ENCODE data around the gene SNTB2.

Gene SNTB2

DNA sequence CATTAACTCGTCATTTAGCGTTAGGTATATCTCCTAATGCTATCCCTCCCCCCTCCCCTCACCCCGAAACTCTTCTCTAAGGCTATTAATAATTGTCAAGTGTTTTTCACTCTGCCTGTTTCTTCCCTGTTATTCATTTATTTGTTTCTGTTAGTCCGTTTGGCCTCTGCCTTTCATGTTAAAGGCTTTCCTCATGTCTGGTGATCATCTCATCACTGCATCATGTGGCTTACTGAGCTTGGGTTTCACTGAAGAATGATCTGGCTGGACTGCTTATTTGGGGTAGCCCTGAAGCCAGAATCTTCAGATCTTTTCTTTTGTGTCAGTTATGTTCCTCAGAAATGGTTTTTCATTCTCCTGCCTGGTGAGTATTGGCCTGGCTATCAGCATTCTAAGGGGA, 45.0 kb upstream of the SNTB2 start:
- TF ChIP-seq, protein P1, sequence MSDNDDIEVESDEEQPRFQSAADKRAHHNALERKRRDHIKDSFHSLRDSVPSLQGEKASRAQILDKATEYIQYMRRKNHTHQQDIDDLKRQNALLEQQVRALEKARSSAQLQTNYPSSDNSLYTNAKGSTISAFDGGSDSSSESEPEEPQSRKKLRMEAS (IDR thresholded peaks at IDR 0.05), result no peak
- TF ChIP-seq EP300 (IDR thresholded peaks at IDR 0.05; ENCODE audit: borderline replicate concordance) (no peak), RAD21 (IDR thresholded peaks at IDR 0.05; ENCODE audit: low read depth) (no peak), CREB1 (IDR thresholded peaks at IDR 0.05; ENCODE audit: low read depth) (no peak), ZBTB7A (IDR thresholded peaks at IDR 0.05; ENCODE audit: low read depth) (no peak), FOXM1 (IDR thresholded peaks at IDR 0.05; ENCODE audit: borderline replicate concordance, low read depth) (no peak), TAF1 (IDR thresholded peaks at IDR 0.05; ENCODE audit: low read depth) (no peak), TCF12 (IDR thresholded peaks at IDR 0.05; ENCODE audit: low read depth) (no peak), YY1 (IDR thresholded peaks at IDR 0.05; ENCODE audit: low read depth) (no peak), EGR1 (IDR thresholded peaks at IDR 0.05) (no peak), NFIC (IDR thresholded peaks at IDR 0.05) (no peak), TEAD4 (IDR thresholded peaks at IDR 0.05) (no peak), CEBPB (IDR thresholded peaks at IDR 0.05) (no peak)
- TF ChIP-seq, protein P2, sequence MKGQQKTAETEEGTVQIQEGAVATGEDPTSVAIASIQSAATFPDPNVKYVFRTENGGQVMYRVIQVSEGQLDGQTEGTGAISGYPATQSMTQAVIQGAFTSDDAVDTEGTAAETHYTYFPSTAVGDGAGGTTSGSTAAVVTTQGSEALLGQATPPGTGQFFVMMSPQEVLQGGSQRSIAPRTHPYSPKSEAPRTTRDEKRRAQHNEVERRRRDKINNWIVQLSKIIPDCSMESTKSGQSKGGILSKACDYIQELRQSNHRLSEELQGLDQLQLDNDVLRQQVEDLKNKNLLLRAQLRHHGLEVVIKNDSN (IDR thresholded peaks at IDR 0.05), result no peak
- TF ChIP-seq, protein P3, sequence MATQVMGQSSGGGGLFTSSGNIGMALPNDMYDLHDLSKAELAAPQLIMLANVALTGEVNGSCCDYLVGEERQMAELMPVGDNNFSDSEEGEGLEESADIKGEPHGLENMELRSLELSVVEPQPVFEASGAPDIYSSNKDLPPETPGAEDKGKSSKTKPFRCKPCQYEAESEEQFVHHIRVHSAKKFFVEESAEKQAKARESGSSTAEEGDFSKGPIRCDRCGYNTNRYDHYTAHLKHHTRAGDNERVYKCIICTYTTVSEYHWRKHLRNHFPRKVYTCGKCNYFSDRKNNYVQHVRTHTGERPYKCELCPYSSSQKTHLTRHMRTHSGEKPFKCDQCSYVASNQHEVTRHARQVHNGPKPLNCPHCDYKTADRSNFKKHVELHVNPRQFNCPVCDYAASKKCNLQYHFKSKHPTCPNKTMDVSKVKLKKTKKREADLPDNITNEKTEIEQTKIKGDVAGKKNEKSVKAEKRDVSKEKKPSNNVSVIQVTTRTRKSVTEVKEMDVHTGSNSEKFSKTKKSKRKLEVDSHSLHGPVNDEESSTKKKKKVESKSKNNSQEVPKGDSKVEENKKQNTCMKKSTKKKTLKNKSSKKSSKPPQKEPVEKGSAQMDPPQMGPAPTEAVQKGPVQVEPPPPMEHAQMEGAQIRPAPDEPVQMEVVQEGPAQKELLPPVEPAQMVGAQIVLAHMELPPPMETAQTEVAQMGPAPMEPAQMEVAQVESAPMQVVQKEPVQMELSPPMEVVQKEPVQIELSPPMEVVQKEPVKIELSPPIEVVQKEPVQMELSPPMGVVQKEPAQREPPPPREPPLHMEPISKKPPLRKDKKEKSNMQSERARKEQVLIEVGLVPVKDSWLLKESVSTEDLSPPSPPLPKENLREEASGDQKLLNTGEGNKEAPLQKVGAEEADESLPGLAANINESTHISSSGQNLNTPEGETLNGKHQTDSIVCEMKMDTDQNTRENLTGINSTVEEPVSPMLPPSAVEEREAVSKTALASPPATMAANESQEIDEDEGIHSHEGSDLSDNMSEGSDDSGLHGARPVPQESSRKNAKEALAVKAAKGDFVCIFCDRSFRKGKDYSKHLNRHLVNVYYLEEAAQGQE (IDR thresholded peaks at IDR 0.05; ENCODE audit: low read depth), result no peak

DNA sequence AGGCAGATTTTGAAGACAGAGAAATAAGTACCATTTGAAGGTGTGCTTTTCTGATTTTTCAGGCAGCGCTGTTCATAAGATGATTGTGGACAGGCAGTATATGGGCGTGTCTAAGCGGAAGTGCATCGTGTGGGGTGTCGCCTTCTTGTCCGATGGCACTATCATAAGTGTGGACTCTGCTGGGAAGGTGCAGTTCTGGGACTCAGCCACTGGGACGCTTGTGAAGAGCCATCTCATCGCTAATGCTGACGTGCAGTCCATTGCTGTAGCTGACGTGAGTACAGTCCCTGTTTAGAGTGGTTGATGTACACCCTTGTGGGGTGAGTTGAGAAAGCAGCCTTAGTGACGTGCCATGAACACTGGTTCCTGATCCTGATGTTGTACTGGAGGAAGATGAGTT, 43.8 kb upstream of the SNTB2 start:
- no peak for TF ChIP-seq FOXM1 (IDR thresholded peaks at IDR 0.05; ENCODE audit: borderline replicate concordance, low read depth)
- no peak for TF ChIP-seq YY1 (IDR thresholded peaks at IDR 0.05; ENCODE audit: low read depth)
- TF ChIP-seq, protein P3 (IDR thresholded peaks at IDR 0.05; ENCODE audit: low read depth), result no peak
- TF ChIP-seq TAF1 (IDR thresholded peaks at IDR 0.05; ENCODE audit: low read depth), result no peak
- TF ChIP-seq EGR1 (IDR thresholded peaks at IDR 0.05), result no peak
- TF ChIP-seq TEAD4 (IDR thresholded peaks at IDR 0.05), result no peak
- no peak for TF ChIP-seq TCF12 (IDR thresholded peaks at IDR 0.05; ENCODE audit: low read depth)
- TF ChIP-seq CEBPB (IDR thresholded peaks at IDR 0.05), result no peak

DNA sequence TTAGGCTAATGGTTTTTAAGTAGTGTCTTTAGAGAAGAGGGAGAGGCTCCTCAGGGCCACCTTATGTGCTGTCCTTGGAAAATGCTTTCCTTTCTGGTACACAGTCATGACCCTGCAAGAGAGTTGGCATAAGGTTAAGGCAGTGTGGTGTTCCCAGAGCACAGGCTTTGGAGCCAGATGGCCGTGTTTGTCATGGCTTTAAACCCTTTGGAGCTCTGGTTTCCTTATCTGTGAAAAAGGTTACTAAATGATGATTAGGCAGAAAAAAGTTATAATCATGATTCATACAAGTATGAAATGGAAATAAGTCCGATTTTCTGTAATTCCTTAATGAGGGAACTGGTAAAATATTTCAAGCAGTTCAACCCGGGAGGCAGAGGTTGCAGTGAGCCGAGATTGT, 41.3 kb upstream of the SNTB2 start:
- TF ChIP-seq YY1 (IDR thresholded peaks at IDR 0.05; ENCODE audit: low read depth) (no peak), CREB1 (IDR thresholded peaks at IDR 0.05; ENCODE audit: low read depth) (no peak), FOXM1 (IDR thresholded peaks at IDR 0.05; ENCODE audit: borderline replicate concordance, low read depth) (no peak), TAF1 (IDR thresholded peaks at IDR 0.05; ENCODE audit: low read depth) (no peak), NFIC (IDR thresholded peaks at IDR 0.05) (no peak), CEBPB (IDR thresholded peaks at IDR 0.05) (no peak), ZBTB7A (IDR thresholded peaks at IDR 0.05; ENCODE audit: low read depth) (no peak), TEAD4 (IDR thresholded peaks at IDR 0.05) (no peak), EP300 (IDR thresholded peaks at IDR 0.05; ENCODE audit: borderline replicate concordance) (no peak)
- TF ChIP-seq, protein P3 (IDR thresholded peaks at IDR 0.05; ENCODE audit: low read depth), result no peak
- TF ChIP-seq, protein P2 (IDR thresholded peaks at IDR 0.05), result no peak

DNA sequence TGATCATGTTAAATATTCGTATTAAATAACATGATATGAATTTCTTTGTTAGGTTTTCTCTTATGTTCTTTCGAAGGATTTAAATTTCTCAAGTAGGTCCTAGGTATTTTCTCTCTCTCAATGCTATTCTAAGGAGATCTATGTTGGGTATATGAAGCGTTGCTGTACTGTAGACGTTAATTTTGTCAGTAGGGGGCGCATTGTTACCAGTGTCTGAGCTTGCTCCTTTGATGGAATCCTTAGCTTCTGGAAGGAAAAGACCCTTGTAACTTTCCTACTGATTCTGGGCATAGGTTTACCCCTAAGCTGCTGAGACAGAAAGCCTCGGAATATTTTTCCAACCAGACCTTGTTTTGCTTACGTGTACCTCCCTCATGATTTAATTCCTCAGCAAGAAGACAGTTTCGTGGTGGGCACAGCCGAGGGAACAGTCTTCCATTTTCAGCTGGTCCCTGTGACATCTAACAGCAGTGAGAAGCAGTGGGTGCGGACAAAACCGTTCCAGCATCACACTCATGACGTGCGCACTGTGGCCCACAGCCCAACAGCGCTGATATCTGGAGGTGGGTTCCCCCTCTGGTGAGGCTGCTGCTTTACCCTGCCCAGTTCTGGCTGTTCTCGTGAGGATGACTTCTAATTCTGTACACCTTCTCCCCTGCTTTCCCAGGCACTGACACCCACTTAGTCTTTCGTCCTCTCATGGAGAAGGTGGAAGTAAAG, 36.7 kb upstream of the SNTB2 start:
- TF ChIP-seq YY1 (IDR thresholded peaks at IDR 0.05; ENCODE audit: low read depth), result no peak
- TF ChIP-seq TEAD4 (IDR thresholded peaks at IDR 0.05), result no peak
- TF ChIP-seq RAD21 (IDR thresholded peaks at IDR 0.05; ENCODE audit: low read depth), result peak; percentile 73

DNA sequence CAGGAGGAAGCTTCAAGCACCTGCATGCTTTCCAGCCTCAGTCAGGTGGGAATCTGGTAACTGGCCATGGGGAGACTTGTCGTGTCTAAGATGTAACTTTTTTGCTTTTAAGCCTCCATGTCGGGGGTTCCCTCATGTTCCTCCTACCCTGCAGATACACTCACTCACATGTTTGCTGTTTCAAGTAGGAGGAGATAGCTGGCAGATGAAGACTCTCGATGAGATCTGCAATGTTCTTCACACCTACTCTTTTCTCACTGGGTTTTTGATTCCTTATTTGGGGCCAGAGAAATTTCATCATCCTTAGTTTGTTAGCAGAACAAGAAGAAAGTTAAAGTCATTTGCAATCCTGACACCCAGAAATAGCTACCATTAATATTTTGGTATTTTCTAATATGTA, 29.8 kb upstream of the SNTB2 start:
- TF ChIP-seq, protein P3 (IDR thresholded peaks at IDR 0.05; ENCODE audit: low read depth), result no peak
- TF ChIP-seq TEAD4 (IDR thresholded peaks at IDR 0.05), result no peak
- TF ChIP-seq FOXM1 (IDR thresholded peaks at IDR 0.05; ENCODE audit: borderline replicate concordance, low read depth), result no peak
- no peak for TF ChIP-seq NFIC (IDR thresholded peaks at IDR 0.05)
- TF ChIP-seq, protein P1 (IDR thresholded peaks at IDR 0.05), result no peak
- no peak for TF ChIP-seq ZBTB7A (IDR thresholded peaks at IDR 0.05; ENCODE audit: low read depth)
- TF ChIP-seq EGR1 (IDR thresholded peaks at IDR 0.05), result no peak
- no peak for TF ChIP-seq TCF12 (IDR thresholded peaks at IDR 0.05; ENCODE audit: low read depth)
- TF ChIP-seq TAF1 (IDR thresholded peaks at IDR 0.05; ENCODE audit: low read depth), result no peak
- no peak for TF ChIP-seq RAD21 (IDR thresholded peaks at IDR 0.05; ENCODE audit: low read depth)

All from Ishikawa (cell line).